ACC112 (cell line): Measurements from ENCODE around the gene CDH9.

ENCODE experiments used
- H2AFZ ChIP-seq: fragments of 200-600 bp; sonication (generic); one replicate; pipeline ENCODE4 v1.6.0; 2017; ENCODE audit warnings: antibody characterized with exemption, low read length; ENCODE audit not compliant: unreplicated experiment
- H3K27ac ChIP-seq: fragments of 200-600 bp; sonication (generic); 2 replicates; pipeline ENCODE4 v1.5.1; 2014; ENCODE audit warnings: low read depth, mild to moderate bottlenecking, antibody characterized with exemption, low read length, moderate library complexity
- H3K27me3 ChIP-seq: fragments of 200-600 bp; sonication (generic); 2 replicates; pipeline ENCODE4 v1.6.1; 2014; ENCODE audit warnings: mild to moderate bottlenecking, antibody characterized with exemption, low read length, moderate library complexity, mixed read lengths; ENCODE audit not compliant: insufficient read depth
- H3K36me3 ChIP-seq: fragments of 200-600 bp; sonication (generic); 2 replicates; pipeline ENCODE4 v1.6.1; 2016; ENCODE audit warnings: mild to moderate bottlenecking, antibody characterized with exemption, low read length, moderate library complexity, mixed read lengths; ENCODE audit not compliant: insufficient read depth
- H3K4me1 ChIP-seq: fragments of 200-600 bp; sonication (generic); one replicate; pipeline ENCODE4 v1.6.1; 2016; ENCODE audit warnings: low read length, mixed read lengths; ENCODE audit not compliant: insufficient read depth, unreplicated experiment, control insufficient read depth
- H3K4me3 ChIP-seq: fragments of 200-600 bp; sonication (generic); 2 replicates; pipeline ENCODE4 v1.5.1; 2014; ENCODE audit warnings: mild to moderate bottlenecking, low read depth, low read length
- H3K79me2 ChIP-seq: fragments of 200-600 bp; sonication (generic); one replicate; pipeline ENCODE4 v1.6.0; 2016; ENCODE audit warnings: low read length; ENCODE audit not compliant: control insufficient read depth, unreplicated experiment, insufficient read depth

Gene CDH9

GRCh38 chr5:26955161-26955560 lies 83.2 kb downstream of the CDH9 start:
- Histone ChIP-seq H2AFZ (no peak overlapping the region), H3K79me2 (no peaks in the 10 kb centered on the region)

GRCh38 chr5:26948921-26949320 lies 89.5 kb downstream of the CDH9 start:
- no peaks in the 10 kb centered on the region for H3K4me1 ChIP-seq
- H3K79me2 ChIP-seq: no peaks in the 10 kb centered on the region
- H3K27me3 ChIP-seq: no peaks in the 10 kb centered on the region
- H2AFZ ChIP-seq: no peak overlapping the region
- H3K36me3 ChIP-seq: no peaks in the 10 kb centered on the region
- no peak overlapping the region for H3K27ac ChIP-seq
- no peak overlapping the region for H3K4me3 ChIP-seq

More at GRCh38 chr5:26955161-26955560, 83.2 kb downstream of the CDH9 start:
- Histone ChIP-seq H3K27me3 (no peaks in the 10 kb centered on the region), H3K4me1 (no peaks in the 10 kb centered on the region), H3K4me3 (no peak overlapping the region), H3K27ac (no peak overlapping the region), H3K36me3 (no peaks in the 10 kb centered on the region)

- Histone ChIP-seq H3K79me2 (no peaks in the 10 kb centered on the region), H3K4me1 (no peaks in the 10 kb centered on the region), H3K4me3 (no peak overlapping the region), H3K36me3 (no peaks in the 10 kb centered on the region), H3K27ac (no peak overlapping the region), H2AFZ (no peak overlapping the region), H3K27me3 (no peaks in the 10 kb centered on the region)
These were observed 92.5 kb downstream of the CDH9 start for GRCh38 chr5:26945901-26946300.

GRCh38 chr5:26942481-26942880 lies 95.9 kb downstream of the CDH9 start:
- no peaks in the 10 kb centered on the region for H3K4me1 ChIP-seq
- H3K36me3 ChIP-seq: no peaks in the 10 kb centered on the region
- H3K4me3 ChIP-seq: no peak overlapping the region
- no peak overlapping the region for H3K27ac ChIP-seq
- no peaks in the 10 kb centered on the region for H3K27me3 ChIP-seq
- no peaks in the 10 kb centered on the region for H3K79me2 ChIP-seq
- no peak overlapping the region for H2AFZ ChIP-seq

- Histone ChIP-seq H3K4me1 (no peaks in the 10 kb centered on the region), H3K27me3 (no peaks in the 10 kb centered on the region), H3K27ac (no peak overlapping the region), H3K36me3 (no peaks in the 10 kb centered on the region), H3K4me3 (no peak overlapping the region), H3K79me2 (no peaks in the 10 kb centered on the region), H2AFZ (no peak overlapping the region)
These were observed 97.4 kb downstream of the CDH9 start for GRCh38 chr5:26940994-26941393.

GRCh38 chr5:26932238-26932637 lies 106.1 kb downstream of the CDH9 start:
- no peaks in the 10 kb centered on the region for H3K4me1 ChIP-seq
- no peaks in the 10 kb centered on the region for H3K27me3 ChIP-seq
- no peaks in the 10 kb centered on the region for H3K79me2 ChIP-seq
- no peaks in the 10 kb centered on the region for H3K36me3 ChIP-seq
- H3K4me3 ChIP-seq: no peak overlapping the region
- H3K27ac ChIP-seq: no peak overlapping the region
- H2AFZ ChIP-seq: no peak overlapping the region

GRCh38 chr5:26921439-26921838 lies 116.9 kb downstream of the CDH9 start:
- no peak overlapping the region for H3K27ac ChIP-seq
- H3K79me2 ChIP-seq: no peaks in the 10 kb centered on the region
- H3K4me3 ChIP-seq: no peak overlapping the region
- H2AFZ ChIP-seq: no peak overlapping the region
- no peaks in the 10 kb centered on the region for H3K36me3 ChIP-seq
- no peaks in the 10 kb centered on the region for H3K27me3 ChIP-seq
- H3K4me1 ChIP-seq: no peaks in the 10 kb centered on the region

- H3K36me3 ChIP-seq: no peaks in the 10 kb centered on the region
- no peaks in the 10 kb centered on the region for H3K4me1 ChIP-seq
- no peaks in the 10 kb centered on the region for H3K27me3 ChIP-seq
- H3K79me2 ChIP-seq: no peaks in the 10 kb centered on the region
- no peak overlapping the region for H3K27ac ChIP-seq
- H2AFZ ChIP-seq: no peak overlapping the region
- H3K4me3 ChIP-seq: no peak overlapping the region
These were observed 134.9 kb downstream of the CDH9 start for GRCh38 chr5:26903469-26903868.

GRCh38 chr5:26894719-26895263 lies 143.6 kb downstream of the CDH9 start:
- Histone ChIP-seq H3K27ac (no peak overlapping the region), H3K27me3 (no peaks in the 10 kb centered on the region), H3K36me3 (no peaks in the 10 kb centered on the region), H3K4me3 (no peak overlapping the region), H3K4me1 (no peaks in the 10 kb centered on the region), H3K79me2 (no peaks in the 10 kb centered on the region), H2AFZ (no peak overlapping the region)

- Histone ChIP-seq H3K36me3 (no peaks in the 10 kb centered on the region), H3K27me3 (no peaks in the 10 kb centered on the region), H2AFZ (no peak overlapping the region), H3K79me2 (no peaks in the 10 kb centered on the region), H3K27ac (no peak overlapping the region), H3K4me1 (no peaks in the 10 kb centered on the region), H3K4me3 (no peak overlapping the region)
These were observed 145.3 kb downstream of the CDH9 start for GRCh38 chr5:26893078-26893477.

GRCh38 chr5:26889815-26890214 lies 148.6 kb downstream of the CDH9 start:
- H3K4me1 ChIP-seq: no peaks in the 10 kb centered on the region
- H3K36me3 ChIP-seq: no peaks in the 10 kb centered on the region
- H2AFZ ChIP-seq: no peak overlapping the region
- no peaks in the 10 kb centered on the region for H3K27me3 ChIP-seq
- H3K79me2 ChIP-seq: no peaks in the 10 kb centered on the region
- no peak overlapping the region for H3K4me3 ChIP-seq
- no peak overlapping the region for H3K27ac ChIP-seq
